HUDEP-2 (cell line): ENCODE measurements around the gene TGFB1I1.

Experiments
- DNase-seq, 76 experiments: peaks; one replicate each; lab custom pipeline; 2025; ENCODE audit not compliant: unreplicated experiment in 76 of 76; lab: John Stamatoyannopoulos, UW

TGFB1I1 gene

GRCh38 chr16:31451681-31452351 lies 20.1 kb upstream of the TGFB1I1 start:
- DNase-seq, result peak in 51 of 76 experiments; percentile 13 to 64 (median 37)

- DNase-seq, result peak in 12 of 76 experiments; percentile 8 to 30 (median 18)
Observed at GRCh38 chr16:31452631-31453106, 19.3 kb upstream of the TGFB1I1 start.

DNA sequence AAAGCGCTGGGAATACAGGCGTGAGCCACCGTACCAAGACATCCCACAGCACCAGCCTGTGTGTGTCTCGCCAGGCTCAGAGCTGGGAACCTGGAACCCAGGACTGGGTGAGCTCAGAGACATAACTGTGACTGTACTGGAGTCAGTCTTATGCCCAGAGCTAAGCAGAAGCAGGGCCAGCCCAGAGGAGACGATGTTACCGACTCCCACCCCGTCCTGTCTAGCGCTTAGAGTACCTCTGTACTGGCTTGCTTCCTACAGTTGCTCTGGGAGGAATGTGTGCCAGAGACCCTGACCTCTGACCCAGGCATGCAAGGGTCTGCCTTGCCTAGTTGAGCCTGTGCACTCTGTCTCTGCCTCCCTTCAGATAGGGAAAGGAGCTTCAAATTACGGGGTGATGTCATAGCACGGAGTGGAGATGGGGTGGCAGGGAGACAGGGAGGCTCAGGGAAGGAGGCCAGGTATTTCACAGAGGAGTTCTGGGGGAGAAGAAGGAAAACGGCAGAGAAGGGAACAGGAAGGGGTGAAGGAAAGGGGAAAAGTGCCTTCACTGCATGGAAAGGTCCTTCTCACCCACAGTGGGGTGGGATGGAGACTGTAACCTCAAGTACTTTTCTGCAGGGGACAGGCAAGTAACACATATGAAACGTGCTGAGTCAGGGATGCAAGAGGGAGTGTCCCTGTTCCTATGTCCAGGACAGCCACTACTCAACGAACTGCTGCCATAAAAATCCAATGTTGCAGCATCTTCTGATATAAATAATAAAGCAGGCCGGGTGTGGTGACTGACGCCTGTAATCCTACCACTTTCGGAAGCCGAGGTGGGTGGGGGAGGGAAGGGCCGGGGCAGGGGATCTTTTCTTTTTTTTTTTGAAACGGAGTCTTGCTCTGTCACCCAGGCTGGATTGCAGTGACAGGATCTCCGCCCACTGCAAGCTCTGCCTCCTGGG lies 18.4 kb upstream of the TGFB1I1 start:
- DNase-seq, result peak in 59 of 76 experiments; percentile 4 to 76 (median 53)

DNA sequence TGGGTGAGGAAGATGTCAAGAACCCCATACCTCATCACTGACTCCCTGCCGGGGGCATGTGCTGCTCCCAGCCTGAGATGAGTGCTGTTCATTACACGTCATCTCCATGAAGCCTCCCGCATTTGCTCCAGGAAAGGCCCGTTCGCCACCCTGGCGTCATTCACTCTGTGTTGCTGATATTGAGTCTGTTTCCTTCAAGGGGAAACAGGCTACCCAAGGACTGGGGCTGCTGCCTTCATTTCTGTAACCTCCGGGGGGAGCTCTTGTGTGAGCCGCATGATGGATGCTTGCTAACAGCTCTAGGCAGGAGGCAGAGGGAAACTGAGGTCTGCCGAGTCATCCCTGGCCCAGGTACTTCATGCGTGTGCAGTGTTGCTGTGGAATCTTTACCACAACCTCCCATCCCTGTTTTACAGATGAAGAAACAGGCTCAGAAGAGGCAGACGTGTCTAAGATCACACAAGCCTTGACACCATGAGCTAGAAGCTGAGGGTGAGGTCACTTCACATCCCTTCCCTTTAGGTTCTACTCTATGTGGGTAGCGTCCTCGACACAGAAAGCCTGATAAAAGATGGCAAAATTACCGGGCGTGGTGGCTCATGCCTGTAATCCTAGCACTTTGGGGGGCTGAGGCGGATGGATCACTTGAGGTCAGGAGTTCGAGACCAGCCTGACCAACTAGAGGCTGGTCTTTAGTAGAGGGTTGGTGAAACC lies 16.2 kb upstream of the TGFB1I1 start:
- DNase-seq, result peak in 17 of 76 experiments; percentile 7 to 33 (median 16)

- no peak for DNase-seq
Observed at GRCh38 chr16:31456988-31457360, 15.0 kb upstream of the TGFB1I1 start.

GRCh38 chr16:31458073-31458843 lies 13.7 kb upstream of the TGFB1I1 start:
- peak in 40 of 76 experiments; percentile 10 to 66 (median 36) for DNase-seq

DNA sequence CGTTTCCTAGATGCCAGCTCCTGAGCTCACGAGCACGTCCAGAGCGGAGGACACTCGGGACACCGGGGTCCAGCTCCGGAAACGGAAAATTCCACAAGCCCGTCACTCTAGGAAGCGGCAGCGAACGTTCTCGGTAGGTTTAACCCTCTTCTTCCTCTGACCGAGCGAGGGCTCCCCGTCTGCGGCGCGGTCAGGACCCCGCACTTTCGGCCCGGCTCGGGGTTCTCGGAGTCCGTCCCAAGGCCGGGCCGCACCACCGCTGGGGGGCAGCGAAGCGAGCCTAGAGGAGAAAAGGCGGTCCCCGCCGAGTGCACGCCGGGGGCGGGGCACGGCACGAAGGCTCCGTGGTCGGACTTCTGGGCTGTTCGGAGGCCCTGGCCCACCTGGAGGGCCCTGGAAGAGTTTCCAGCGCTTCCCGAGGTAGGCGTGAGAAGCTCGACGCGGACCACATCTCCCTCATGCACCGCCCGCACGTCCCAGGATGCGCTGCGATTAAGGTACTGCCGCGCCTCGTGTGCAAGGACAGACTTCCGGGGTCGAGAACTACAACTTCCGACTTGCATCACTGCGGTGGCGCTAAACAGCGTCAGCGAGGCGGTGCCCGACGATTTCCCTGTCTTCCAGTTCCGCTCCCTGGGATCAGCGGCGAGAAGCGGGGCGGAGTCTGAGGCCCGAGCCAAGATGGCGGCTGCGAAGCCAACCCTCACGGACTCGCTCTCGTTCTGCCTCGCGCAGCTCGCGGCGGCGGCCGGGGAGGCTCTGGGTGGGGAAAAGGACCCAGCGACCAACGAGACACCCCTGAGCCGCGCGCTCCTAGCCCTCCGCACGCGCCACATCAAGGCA lies 12.9 kb upstream of the TGFB1I1 start, which contains the start of gene ARMC5:
TSS of gene ARMC5 (plus strand) at position 658 of the 843 bp plus-strand sequence. CDS start at position 682, 24 bp downstream.
- peak; percentile 67 to 99 (median 94) for DNase-seq

DNA sequence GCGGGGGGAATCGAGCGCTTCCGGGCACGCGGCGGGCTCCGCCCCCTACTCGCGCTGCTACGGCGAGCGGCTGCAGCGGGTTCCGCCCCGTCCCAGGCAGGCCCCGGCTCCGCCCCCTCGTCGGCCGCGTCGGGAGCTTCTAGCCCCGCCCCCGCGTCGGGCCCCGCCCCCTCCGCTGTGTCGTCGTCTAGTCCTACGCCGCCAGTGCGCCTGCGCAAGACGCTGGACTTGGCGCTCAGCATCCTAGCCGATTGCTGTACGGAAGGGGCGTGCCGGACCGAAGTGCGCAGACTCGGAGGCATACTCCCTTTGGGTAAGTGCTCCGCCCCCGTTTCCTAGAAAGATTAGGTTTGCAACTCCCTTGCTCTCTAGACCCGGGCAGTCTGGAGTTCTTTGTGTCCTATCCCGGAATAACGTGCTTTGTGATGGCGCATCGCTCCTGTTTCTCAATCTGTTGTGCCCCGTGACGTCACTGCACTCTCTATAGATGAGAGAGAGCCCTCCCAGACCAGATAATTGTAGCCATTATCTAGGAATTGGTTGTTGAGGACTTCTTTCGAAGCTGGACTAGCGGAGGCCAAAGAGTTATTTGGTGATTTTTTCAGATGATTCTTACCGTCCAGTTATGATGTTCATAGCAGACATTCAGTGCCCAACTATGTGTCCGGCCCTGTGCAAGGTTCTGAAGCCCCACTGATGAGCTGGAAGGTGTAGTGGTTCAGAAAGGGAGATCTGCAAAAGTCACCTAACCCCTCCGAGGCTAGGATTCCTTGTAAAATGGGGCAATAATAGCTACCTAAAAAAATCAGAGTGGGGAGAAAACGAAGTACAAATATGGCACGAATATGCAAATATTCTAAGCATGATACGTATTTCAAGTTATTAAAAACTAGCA lies 12.0 kb upstream of the TGFB1I1 start:
- peak in 75 of 76 experiments; percentile 73 to 100 (median 99) for DNase-seq

DNA sequence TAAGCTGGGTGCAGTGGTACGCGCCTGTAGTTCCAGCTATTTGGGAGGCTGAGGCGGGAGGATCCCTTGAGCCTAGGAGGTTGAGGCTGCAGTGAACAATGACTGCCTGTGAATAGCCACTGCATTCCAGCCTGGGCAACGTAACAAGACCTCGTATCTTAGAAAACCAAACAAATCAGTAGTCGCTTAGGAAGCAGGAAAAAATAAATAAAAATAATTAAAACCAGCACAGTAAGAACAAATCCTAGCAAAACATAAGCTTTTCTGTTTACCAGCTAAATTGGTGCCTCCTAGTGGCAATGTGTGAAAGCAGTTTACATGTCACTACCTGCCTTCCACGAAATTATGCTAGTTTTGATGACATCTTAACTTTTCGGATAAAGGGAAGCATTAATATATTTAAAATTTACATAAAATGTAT lies 11.4 kb upstream of the TGFB1I1 start:
- DNase-seq, result peak in 13 of 76 experiments; percentile 9 to 38 (median 27)

DNA sequence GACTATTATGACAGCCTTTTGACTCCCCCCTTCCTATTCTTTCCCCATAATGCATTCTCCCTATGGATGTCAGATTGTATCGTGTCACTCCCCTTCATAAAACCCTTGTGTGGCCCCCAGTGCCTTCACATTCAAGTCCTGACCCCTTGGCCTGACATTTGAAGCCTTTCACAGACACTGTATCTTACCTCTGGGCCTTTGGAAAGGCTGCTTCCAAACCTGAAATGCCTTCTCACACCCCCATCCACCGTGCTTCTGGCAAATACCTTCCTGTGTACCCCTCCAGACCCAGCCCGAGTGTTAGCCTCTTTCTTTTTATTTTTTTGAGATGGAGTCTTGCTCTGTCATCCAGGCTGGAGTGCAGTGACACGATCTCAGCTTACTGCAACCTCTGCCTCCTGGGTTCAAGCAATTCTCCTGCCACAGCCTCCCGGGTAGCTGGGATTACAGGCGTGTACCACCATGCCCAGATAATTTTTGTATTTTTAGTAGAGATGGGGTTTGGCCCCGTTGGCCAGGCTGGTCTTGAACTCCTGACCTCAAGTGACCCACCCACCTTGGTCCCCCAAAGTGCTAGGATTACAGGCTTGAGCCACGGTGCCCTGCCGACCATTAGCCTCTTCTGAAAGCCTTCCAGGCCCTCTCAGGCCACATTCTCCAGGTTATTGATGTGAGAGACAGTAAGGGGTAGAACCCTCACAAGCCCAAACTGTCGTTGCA lies 10.6 kb upstream of the TGFB1I1 start:
- DNase-seq, result no peak

GRCh38 chr16:31461921-31462804 lies 9.8 kb upstream of the TGFB1I1 start:
- DNase-seq, result no peak

- no peak for DNase-seq
Observed at GRCh38 chr16:31464348-31464769, 7.6 kb upstream of the TGFB1I1 start.

DNA sequence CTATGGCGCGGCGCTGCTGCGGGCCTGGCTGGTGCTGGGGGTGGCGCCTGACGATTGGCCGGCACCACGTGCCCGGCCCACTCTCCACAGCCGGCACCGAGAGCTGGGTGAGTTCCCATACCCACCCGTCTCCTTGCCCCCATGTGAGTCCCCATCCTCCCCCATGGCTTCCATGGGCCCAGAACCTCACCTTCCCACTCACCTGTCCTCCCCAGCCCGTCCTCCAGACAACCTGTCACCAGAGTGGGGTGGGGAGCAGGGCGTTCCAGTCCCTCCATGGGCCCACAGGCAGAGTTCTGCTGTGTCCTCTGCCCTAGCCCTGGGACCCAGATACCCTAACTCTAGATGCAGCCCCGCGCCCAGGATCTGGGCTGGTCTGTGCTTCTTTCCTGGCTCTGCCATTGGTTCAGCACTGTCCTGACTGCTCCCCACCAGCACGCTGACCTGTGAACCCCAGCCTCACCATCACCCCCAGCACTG lies 7.1 kb upstream of the TGFB1I1 start:
- DNase-seq, result no peak

- DNase-seq, result no peak
Observed at GRCh38 chr16:31465788-31466370, 6.1 kb upstream of the TGFB1I1 start.

DNA sequence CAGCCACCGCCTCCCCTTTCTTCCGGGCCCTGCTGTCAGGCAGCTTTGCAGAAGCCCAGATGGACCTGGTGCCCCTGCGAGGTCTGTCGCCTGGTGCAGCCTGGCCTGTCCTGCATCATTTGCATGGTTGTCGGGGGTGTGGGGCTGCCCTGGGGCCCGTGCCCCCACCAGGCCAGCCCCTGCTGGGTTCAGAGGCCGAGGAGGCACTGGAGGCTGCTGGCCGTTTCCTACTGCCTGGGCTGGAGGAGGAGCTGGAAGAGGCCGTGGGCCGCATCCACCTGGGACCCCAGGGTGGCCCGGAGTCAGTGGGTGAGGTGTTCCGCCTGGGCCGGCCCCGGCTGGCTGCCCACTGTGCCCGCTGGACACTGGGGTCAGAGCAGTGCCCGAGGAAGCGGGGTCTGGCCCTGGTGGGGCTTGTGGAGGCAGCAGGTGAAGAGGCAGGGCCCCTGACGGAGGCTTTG lies 5.5 kb upstream of the TGFB1I1 start:
- no peak for DNase-seq
